ENCODE measurements around the gene FMN1.

FMN1 gene

DNA sequence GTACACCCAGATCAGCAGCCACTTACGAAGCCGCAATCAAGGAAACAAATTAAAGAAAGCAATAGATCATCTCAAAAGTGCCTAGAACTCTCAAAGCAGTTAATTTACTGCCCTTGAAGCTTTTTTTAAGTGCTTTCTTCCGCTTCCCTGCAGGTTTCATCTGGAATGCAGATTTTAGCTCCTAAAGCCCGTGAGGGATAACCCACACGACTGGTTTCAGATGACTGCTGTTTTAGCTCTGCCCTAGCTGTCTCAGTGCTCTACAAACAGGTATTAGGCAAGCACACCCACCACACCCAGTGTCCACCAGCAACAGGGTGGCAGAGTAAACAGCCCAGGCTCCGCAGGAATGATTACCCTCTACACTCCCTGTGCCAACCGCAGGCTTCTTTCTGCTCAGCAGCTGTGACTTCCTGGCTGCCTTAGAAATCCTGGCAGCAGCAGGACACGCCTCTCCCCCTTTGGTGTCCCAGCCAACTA lies 126.0 kb downstream of the FMN1 start:
- peak overlapping the region; percentile 24 for H3K27ac ChIP-seq
- TF ChIP-seq, protein P1, sequence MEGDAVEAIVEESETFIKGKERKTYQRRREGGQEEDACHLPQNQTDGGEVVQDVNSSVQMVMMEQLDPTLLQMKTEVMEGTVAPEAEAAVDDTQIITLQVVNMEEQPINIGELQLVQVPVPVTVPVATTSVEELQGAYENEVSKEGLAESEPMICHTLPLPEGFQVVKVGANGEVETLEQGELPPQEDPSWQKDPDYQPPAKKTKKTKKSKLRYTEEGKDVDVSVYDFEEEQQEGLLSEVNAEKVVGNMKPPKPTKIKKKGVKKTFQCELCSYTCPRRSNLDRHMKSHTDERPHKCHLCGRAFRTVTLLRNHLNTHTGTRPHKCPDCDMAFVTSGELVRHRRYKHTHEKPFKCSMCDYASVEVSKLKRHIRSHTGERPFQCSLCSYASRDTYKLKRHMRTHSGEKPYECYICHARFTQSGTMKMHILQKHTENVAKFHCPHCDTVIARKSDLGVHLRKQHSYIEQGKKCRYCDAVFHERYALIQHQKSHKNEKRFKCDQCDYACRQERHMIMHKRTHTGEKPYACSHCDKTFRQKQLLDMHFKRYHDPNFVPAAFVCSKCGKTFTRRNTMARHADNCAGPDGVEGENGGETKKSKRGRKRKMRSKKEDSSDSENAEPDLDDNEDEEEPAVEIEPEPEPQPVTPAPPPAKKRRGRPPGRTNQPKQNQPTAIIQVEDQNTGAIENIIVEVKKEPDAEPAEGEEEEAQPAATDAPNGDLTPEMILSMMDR (conservative IDR thresholded peaks at IDR 0.05), result no peak
- TF ChIP-seq ZFX (IDR thresholded peaks at IDR 0.05), result no peak

- H3K27ac ChIP-seq, result peak overlapping the region; percentile 24
Measured at GRCh38 chr15:33068007-33068481, 126.5 kb downstream of the FMN1 start.

GRCh38 chr15:33067456-33067855 lies 127.1 kb downstream of the FMN1 start:
- TF ChIP-seq, protein P1 (conservative IDR thresholded peaks at IDR 0.05), result no peak
- no peak for TF ChIP-seq ZFX (IDR thresholded peaks at IDR 0.05)
- H3K27ac ChIP-seq, result peak overlapping the region; percentile 24

More at GRCh38 chr15:33068007-33068481, 126.5 kb downstream of the FMN1 start:
- no peak for TF ChIP-seq ZFX (IDR thresholded peaks at IDR 0.05)
- TF ChIP-seq, protein P1 (conservative IDR thresholded peaks at IDR 0.05), result no peak

- no peak overlapping the region for H3K27ac ChIP-seq
- TF ChIP-seq ZFX (IDR thresholded peaks at IDR 0.05), result no peak
- TF ChIP-seq, protein P1 (conservative IDR thresholded peaks at IDR 0.05), result no peak
Measured at GRCh38 chr15:33066584-33066983, 127.9 kb downstream of the FMN1 start.

DNA sequence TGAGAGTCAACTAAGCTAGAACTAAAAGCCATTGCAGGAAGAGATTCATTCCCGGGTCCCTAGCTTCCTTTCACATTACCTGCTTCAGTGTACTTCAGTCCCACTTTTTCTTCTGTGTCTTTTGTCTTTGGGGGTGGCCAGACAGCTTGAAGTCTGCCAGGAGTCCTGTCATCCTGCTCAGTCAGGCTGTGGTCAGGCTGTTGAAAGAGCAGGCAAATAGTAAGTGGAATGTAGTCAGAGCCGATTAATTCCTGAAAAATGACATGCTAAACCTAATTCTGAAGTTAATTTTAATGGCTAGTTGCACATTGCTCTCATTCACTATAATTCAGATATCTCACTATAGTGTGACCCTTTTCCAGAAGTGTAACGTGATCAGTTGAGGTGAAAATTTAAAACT lies 129.6 kb downstream of the FMN1 start:
- no peak for TF ChIP-seq ZFX (IDR thresholded peaks at IDR 0.05)
- TF ChIP-seq, protein P1 (conservative IDR thresholded peaks at IDR 0.05), result no peak
- H3K27ac ChIP-seq, result no peak overlapping the region

GRCh38 chr15:33059184-33059583 lies 135.3 kb downstream of the FMN1 start:
- no peak overlapping the region for H3K27ac ChIP-seq
- TF ChIP-seq, protein P1 (conservative IDR thresholded peaks at IDR 0.05), result no peak
- TF ChIP-seq ZFX (IDR thresholded peaks at IDR 0.05), result no peak

GRCh38 chr15:33057845-33058244 lies 136.7 kb downstream of the FMN1 start:
- TF ChIP-seq, protein P1 (conservative IDR thresholded peaks at IDR 0.05), result no peak
- TF ChIP-seq ZFX (IDR thresholded peaks at IDR 0.05), result no peak
- no peak overlapping the region for H3K27ac ChIP-seq

All from C4-2B (cell line).